Erythroblast (primary cell): ENCODE results near the gene DOCK4.
"Not testable (repeated sequence)": the region's sequence is repeated elsewhere in the genome, so short reads cannot be mapped to it uniquely, and the experiment has no call there.

ENCODE experiments used
- DNase-seq, 2 experiments: peaks; one replicate each; lab custom pipeline; 2025; lab: John Stamatoyannopoulos, UW
- GATA1 ChIP-seq: IDR thresholded peaks from 2 replicates; pipeline ENCODE4 v1.6.1; 2011; ENCODE audit warnings: low read depth, mild to moderate bottlenecking, control low read depth, low read length, moderate library complexity
- POLR2A ChIP-seq: IDR thresholded peaks from 2 replicates; pipeline ENCODE4 v1.6.1; 2011; ENCODE audit warnings: mild to moderate bottlenecking, low read length

DOCK4 gene

GRCh38 chr7:111918461-111918860 is 287.7 kb downstream of the DOCK4 start:
- TF ChIP-seq GATA1 (no peak), POLR2A (no peak)
- DNase-seq = no peak

GRCh38 chr7:111917404-111917803 is 288.8 kb downstream of the DOCK4 start:
- DNase-seq = not testable (repeated sequence)

- DNase-seq = no peak
- TF ChIP-seq GATA1 = no peak
- no peak for TF ChIP-seq POLR2A
These were observed 291.9 kb downstream of the DOCK4 start for GRCh38 chr7:111914291-111914690.

- DNase-seq = no peak
- TF ChIP-seq GATA1 = no peak
- no peak for TF ChIP-seq POLR2A
These were observed 294.8 kb downstream of the DOCK4 start for GRCh38 chr7:111911166-111911961.

GRCh38 chr7:111910656-111911055 is 295.5 kb downstream of the DOCK4 start:
- no peak for TF ChIP-seq GATA1
- DNase-seq = no peak

- not testable (repeated sequence) for DNase-seq
These were observed 297.5 kb downstream of the DOCK4 start for GRCh38 chr7:111908673-111909072.

GRCh38 chr7:111903797-111904196 is 302.4 kb downstream of the DOCK4 start:
- no peak for DNase-seq
- TF ChIP-seq GATA1 (no peak), POLR2A (no peak)

GRCh38 chr7:111903016-111903415 is 303.2 kb downstream of the DOCK4 start:
- DNase-seq = no peak
- no peak for TF ChIP-seq POLR2A
- no peak for TF ChIP-seq GATA1

- no peak for DNase-seq
- TF ChIP-seq POLR2A = no peak
These were observed 305.9 kb downstream of the DOCK4 start for GRCh38 chr7:111900283-111900682.

GRCh38 chr7:111895049-111895448 is 311.1 kb downstream of the DOCK4 start:
- DNase-seq = no peak
- TF ChIP-seq GATA1 (no peak), POLR2A (no peak)

GRCh38 chr7:111894518-111894917 is 311.7 kb downstream of the DOCK4 start:
- no peak for TF ChIP-seq GATA1
- no peak for TF ChIP-seq POLR2A
- no peak for DNase-seq

GRCh38 chr7:111893190-111893589 is 313.0 kb downstream of the DOCK4 start:
- no peak for DNase-seq
- TF ChIP-seq GATA1 (no peak), POLR2A (no peak)

- no peak for DNase-seq
- TF ChIP-seq POLR2A (no peak), GATA1 (no peak)
These were observed 313.6 kb downstream of the DOCK4 start for GRCh38 chr7:111892588-111892987.

GRCh38 chr7:111887734-111888133 is 318.5 kb downstream of the DOCK4 start:
- TF ChIP-seq GATA1 (no peak), POLR2A (no peak)
- no peak for DNase-seq

GRCh38 chr7:111886233-111886632 is 320.0 kb downstream of the DOCK4 start:
- TF ChIP-seq POLR2A (no peak), GATA1 (no peak)

More at GRCh38 chr7:111886233-111886632, 320.0 kb downstream of the DOCK4 start:
- no peak for DNase-seq
